CD4-positive, alpha-beta T cell treated with Interleukin-2 at 100 ng/mL for 4 hours (primary cell): ENCODE measurements around the gene TOMT.

Experiments
- DNase-seq: peaks from one replicate; pipeline ENCODE4 v3.0.0-alpha.2; 2020; ENCODE audit warnings: low spot score

Gene TOMT, protein sequence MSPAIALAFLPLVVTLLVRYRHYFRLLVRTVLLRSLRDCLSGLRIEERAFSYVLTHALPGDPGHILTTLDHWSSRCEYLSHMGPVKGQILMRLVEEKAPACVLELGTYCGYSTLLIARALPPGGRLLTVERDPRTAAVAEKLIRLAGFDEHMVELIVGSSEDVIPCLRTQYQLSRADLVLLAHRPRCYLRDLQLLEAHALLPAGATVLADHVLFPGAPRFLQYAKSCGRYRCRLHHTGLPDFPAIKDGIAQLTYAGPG

DNA sequence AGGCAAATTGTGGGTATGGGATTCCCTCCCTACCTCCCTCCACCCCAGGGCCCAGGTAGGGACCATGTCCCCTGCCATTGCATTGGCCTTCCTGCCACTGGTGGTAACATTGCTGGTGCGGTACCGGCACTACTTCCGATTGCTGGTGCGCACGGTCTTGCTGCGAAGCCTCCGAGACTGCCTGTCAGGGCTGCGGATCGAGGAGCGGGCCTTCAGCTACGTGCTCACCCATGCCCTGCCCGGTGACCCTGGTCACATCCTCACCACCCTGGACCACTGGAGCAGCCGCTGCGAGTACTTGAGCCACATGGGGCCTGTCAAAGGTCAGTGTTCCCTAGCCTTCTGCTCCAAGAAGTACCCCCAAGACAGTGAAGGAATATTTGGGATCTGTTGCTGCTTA is at the start of gene TOMT:
TSS of gene TOMT (plus strand) at position 37 of the 400 bp plus-strand sequence. CDS start at position 65, 28 bp downstream.
- DNase-seq, result no peak

- no peak for DNase-seq
These were observed 47.2 kb upstream of the TOMT start for GRCh38 chr11:72058416-72059034.

DNA sequence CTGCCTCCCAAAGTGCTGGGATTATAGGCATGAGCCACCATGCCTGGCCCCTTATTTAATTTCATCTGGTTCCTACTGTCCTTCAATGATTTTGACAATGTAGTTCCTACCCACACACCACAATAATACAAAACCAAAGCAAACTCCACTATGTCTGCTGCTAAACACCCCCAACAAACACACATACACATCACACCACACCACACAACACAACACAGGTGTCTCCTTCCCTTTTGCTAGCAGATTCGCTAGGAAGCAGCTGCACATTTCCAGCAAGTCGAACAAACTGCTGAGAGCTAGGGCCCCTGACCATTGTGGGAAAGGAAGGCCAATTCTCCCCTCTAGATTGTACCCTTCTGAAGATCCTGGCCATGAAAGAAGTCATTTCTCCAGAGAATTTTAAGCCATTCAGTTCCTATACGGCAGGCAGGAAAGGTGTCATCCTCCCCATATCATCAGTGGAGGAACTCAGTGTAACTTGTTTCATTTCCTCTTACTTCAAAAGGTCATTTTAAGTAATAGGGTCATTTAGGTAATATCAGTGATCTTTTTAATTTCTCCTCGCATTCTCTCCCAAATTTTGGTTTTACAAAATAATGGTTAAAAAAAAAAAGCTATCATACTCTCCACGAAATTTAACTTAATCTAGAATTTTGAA is 43.9 kb upstream of the TOMT start:
- DNase-seq, result no peak

- no peak for DNase-seq
These were observed 38.9 kb upstream of the TOMT start for GRCh38 chr11:72066855-72067254.

DNA sequence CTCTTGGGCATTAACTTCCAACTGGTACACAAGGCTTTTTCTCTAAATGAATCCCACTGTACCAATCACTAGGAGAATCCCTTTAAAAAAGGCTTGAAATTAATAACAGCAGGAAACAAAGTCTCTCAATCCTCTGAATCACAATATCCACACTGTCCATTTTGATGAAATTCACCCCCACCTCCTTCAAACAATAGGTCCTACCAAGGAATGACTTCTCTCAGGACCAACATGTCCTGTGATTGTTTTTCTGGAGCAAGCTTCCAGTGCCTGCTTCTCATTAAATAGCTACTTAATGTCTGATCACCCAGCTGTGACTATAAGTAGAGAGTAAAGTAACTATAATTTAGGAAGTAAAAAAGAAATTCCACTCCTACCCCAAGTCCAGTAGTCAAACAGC is 38.5 kb upstream of the TOMT start:
- no peak for DNase-seq

- DNase-seq, result no peak
These were observed 38.0 kb upstream of the TOMT start for GRCh38 chr11:72067676-72068075.

- no peak for DNase-seq
These were observed 36.5 kb upstream of the TOMT start for GRCh38 chr11:72069200-72069599.

DNA sequence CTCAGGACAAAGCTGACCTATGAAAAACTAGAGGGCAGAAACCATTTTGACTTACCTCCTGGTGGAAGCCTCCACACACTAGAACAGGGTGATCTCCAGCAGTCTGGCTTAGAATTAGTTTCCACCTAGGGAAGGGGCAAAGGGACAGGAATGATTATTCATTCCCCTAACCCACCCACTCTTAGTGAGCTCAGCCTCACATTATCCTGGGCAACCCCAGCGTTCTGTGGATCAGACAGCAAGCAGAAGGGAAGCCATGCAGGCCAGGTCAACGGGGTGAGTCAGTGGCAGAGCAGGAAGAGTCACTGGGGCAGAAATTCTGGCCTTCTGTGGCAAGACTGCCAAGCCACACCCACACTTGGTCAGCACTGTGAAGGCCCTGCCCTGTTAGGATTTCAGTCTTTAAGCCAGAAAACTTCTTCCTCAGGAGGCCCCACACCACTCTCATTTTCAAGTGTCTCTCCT is 35.9 kb upstream of the TOMT start:
- DNase-seq, result no peak

- no peak for DNase-seq
These were observed 35.2 kb upstream of the TOMT start for GRCh38 chr11:72070491-72070890.

GRCh38 chr11:72072348-72072747 is 33.4 kb upstream of the TOMT start:
- no peak for DNase-seq

DNA sequence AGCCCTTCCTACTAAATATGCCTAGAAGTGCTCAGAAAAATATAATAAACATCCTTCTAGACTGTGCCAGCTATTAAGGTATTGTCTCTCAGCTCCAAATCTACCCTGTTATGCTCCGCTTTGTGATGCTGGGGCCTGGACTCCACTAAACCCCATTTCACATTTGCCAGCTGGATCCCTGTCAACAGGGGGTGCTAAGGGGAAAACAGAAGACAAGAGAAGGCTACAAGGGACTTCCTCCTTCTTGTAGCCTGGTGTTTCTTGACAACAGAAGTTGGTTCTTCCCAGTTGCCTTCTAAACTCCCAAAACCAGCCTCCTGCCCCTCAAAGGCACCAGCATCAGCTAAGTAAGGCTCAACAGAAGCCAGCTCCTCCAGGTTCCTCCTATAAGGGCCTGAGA is 30.6 kb upstream of the TOMT start:
- no peak for DNase-seq

DNA sequence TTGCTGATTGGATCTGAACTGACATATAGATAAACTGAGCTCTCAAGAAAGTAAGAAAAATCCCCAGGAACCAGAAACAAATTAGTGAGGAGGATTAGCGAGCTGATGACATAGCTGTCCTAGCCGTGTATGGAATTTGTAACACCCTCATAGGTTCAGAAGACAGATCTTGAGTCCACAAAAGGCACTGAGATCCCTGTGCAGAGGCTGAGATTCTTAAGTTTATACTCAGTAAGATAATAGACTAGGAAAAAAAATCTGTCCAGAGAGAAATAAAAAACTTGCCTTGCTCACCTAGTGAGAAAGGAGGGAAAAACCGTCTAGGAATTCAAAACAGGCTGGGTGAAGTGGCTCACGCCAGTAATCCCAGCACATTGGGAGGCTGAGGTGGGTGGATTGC is 30.0 kb upstream of the TOMT start:
- no peak for DNase-seq

GRCh38 chr11:72078477-72078876 is 27.2 kb upstream of the TOMT start:
- no peak for DNase-seq

DNA sequence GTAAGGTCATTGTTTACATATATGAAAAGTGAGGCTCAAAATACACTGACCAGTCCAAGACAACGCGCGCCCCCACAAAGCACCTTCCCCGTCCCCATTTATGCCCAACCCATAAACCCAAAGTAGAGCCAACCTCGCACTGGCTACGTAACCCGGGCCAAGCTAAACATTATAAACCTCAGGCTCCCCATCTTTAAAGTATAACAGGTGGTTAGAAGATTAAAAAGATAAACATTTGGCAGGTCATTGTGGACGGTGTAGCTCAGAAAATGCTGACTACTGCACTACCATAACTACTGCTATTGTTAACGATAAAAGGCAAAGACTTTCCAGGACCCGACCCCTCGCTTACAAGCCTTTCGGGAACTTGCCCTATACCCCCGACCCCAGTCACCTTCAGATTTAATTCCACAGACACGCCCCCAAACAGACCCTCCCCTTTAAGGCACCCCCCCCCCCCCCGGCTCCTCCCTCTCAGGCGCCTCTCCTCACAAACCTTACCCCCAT is 25.9 kb upstream of the TOMT start:
- no peak for DNase-seq

- peak; percentile 100 for DNase-seq
These were observed 25.2 kb upstream of the TOMT start, which contains the start of the genes LRRC51 and NUMA1 for GRCh38 chr11:72080326-72081183. LRRC51 (plus strand) TSS chr11:72080850; CDS start chr11:72089084, 8,234 bp downstream. NUMA1 (minus strand) TSS chr11:72080542; CDS start chr11:72035943, 44,599 bp downstream.

DNA sequence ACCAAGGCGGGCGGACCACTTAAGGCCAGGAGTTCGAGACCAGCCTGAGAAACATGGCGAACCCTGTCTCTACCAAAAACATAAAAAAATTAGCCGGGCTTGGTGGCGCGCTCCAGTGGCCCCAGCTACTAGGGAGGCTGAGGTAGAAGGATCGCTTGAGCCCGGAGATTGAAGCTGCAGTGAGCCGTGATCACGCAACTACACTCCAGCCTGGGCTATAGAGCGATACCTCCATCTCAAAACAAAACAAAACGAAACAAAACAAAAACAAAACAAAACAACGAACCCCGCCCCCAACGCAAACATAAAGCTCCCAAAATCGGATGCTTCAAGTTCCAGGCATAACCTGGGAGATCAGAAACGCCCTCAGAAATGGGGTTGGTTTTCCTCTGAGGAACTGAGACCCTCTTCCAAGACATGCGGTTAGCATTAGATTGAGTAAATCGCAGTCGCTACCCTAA is 24.5 kb upstream of the TOMT start:
- no peak for DNase-seq

GRCh38 chr11:72081821-72082453 is 23.8 kb upstream of the TOMT start:
- DNase-seq, result no peak

DNA sequence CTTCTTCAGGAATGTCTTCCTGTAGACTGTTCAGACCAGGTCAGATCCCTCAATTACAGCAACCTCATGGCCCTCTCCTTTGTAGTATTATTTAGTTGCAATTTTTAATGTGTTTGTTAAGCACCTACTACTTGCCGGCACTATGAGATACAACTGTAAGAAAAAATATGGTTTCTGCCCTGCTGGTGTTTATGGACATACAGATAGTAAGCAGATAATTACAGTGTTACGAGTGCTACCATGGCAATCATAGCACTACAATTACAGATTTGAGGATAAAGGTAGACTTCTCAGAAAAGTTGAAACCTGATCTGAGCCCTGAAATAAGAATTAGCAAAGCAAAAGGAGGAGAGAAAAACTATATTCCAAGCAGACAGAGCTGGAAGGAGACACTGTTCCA is 22.3 kb upstream of the TOMT start:
- DNase-seq, result no peak

DNA sequence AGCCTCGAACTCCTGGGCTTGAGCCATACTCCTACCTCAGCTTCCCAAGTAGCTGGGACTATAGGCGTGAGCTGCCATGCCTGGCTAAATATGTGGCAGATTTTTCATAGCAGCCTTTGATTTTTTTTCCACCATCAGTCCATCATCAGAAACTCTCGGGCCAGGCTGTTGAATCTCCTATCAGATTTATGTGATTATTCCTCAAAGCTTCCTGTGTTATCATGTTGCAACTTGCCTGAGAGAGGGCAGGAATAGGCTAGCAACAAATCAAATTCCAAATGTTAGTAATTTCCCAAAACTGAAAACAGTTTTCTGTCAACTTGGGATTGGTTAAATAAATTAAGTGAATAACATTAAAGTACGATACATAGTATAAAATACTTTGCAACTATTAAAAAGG is 21.6 kb upstream of the TOMT start:
- no peak for DNase-seq

- DNase-seq, result no peak
These were observed 20.8 kb upstream of the TOMT start for GRCh38 chr11:72084965-72085364.

DNA sequence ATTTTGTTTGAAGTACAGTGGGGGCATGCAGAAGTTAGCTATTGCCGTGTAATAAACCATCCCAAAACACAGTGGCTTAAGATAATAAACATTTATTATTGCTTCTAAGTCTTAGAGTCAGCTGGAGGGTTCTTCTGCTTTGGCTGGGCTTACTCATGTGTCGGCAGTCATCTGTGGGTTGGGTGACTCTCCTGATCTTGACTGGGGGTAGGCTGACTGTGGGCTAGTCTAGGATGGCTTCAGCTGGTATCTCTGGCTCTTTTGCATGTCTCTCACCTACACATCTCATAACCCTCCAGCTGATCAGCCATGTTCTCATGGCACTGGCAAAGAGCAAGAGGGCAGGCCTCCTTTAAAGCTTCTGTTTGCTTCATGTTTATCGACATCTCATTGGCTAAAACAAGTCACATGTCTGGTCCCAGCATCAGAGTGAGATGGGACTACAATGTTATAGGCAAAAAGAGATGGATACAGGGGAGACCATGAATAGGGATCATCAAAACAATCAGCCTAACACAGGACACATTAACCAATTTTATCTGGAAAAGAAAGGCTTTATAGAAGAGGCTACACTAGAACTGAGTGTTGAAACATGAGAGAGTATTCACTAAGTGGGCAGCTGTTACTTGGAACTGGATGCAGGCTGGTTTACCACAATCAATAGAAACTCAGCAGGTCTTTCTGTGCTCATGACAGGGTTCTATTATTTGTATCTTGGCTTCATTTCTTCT is 19.9 kb upstream of the TOMT start:
- DNase-seq, result no peak
